Epithelial cell of esophagus (primary cell): ENCODE results near the gene SMIM43.
"Not testable (repeated sequence)": the region's sequence is repeated elsewhere in the genome, so short reads cannot be mapped to it uniquely, and the experiment has no call there.

Experiments
- DNase-seq: peaks from one replicate; pipeline ENCODE4 v3.0.0; 2010; ENCODE audit warnings: low read depth
- H3K4me3 ChIP-seq: 2 replicates; pipeline ENCODE4 v1.5.1; 2011; ENCODE audit warnings: mild to moderate bottlenecking, low read length, control low read depth
- CTCF ChIP-seq: IDR thresholded peaks from 2 replicates; pipeline ENCODE4 v1.5.1; 2011; ENCODE audit warnings: low read depth, mild to moderate bottlenecking, low read length, control low read depth, inconsistent platforms; ENCODE audit not compliant: insufficient read depth; ENCODE audit errors: missing control alignments

The SMIM43 gene

GRCh38 chr4:121733942-121734341, 31.0 kb downstream of the SMIM43 start:
- H3K4me3 ChIP-seq, result no peak overlapping the region
- DNase-seq, result no peak
- TF ChIP-seq CTCF, result no peak

GRCh38 chr4:121729753-121730152, 35.2 kb downstream of the SMIM43 start:
- not testable (repeated sequence) for H3K4me3 ChIP-seq

GRCh38 chr4:121728798-121729226, 36.2 kb downstream of the SMIM43 start:
- DNase-seq, result peak; percentile 82
- no peak for TF ChIP-seq CTCF
- H3K4me3 ChIP-seq, result no peak overlapping the region

More at GRCh38 chr4:121729753-121730152, 35.2 kb downstream of the SMIM43 start:
- DNase-seq, result not testable (repeated sequence)

- DNase-seq, result peak; percentile 88
- H3K4me3 ChIP-seq, result no peak overlapping the region
- no peak for TF ChIP-seq CTCF
These were observed 36.9 kb downstream of the SMIM43 start for GRCh38 chr4:121728066-121728465.

GRCh38 chr4:121726642-121727268, 38.2 kb downstream of the SMIM43 start:
- H3K4me3 ChIP-seq, result no peak overlapping the region
- peak; percentile 68 for TF ChIP-seq CTCF
- peak; percentile 74 for DNase-seq

GRCh38 chr4:121724671-121725070, 40.3 kb downstream of the SMIM43 start:
- no peak for TF ChIP-seq CTCF
- no peak overlapping the region for H3K4me3 ChIP-seq
- DNase-seq, result peak; percentile 11

GRCh38 chr4:121721700-121722099, 43.3 kb downstream of the SMIM43 start:
- H3K4me3 ChIP-seq, result no peak overlapping the region
- no peak for DNase-seq
- TF ChIP-seq CTCF, result no peak
